ENCODE measurements around the gene RCC2. TPM values are rescaled to one million over a fixed set of nuclear protein-coding genes. Genes with fewer than 3 reads are reported as not detected.

RCC2 gene
- total RNA-seq, 1 experiment from 2014 or later = 473 TPM

- no peak overlapping the region for H3K23ac ChIP-seq (ENCODE audit: insufficient read length, low read depth, low read length)
- no peak overlapping the region for H3K4me2 ChIP-seq (ENCODE audit: insufficient read depth, insufficient read length, low read length)
- no peak overlapping the region for H3K18ac ChIP-seq (ENCODE audit: insufficient read length, low read depth, low read length)
- H3K9me3 ChIP-seq (ENCODE audit: control insufficient read depth, low read depth, low read length) = no peaks in the 10 kb centered on the region
- no peaks in the 10 kb centered on the region for H3K4me1 ChIP-seq (ENCODE audit: insufficient read depth, low read length)
- no peak overlapping the region for H2AFZ ChIP-seq (ENCODE audit: low read length)
- H2BK120ac ChIP-seq (ENCODE audit: low read depth, low read length, poor library complexity, severe bottlenecking) = no peak overlapping the region
- no peak overlapping the region for H4K5ac ChIP-seq (ENCODE audit: insufficient read length, low read depth, low read length)
- H3K9me3 Mint-ChIP-seq = no peaks in the 10 kb centered on the region
- H4K20me1 ChIP-seq (ENCODE audit: control insufficient read depth, insufficient read depth, insufficient read length) = no peaks in the 10 kb centered on the region
- H3K23me2 ChIP-seq (ENCODE audit: insufficient read length, low read depth, low read length, poor library complexity, severe bottlenecking) = no peaks in the 10 kb centered on the region
- no peak overlapping the region for H3K4me3 Mint-ChIP-seq
- WGBS (ENCODE audit: extremely low coverage, insufficient read length, low lambda C conversion rate) = no CpG with 5 or more reads among the region's 15 CpGs
- H3K79me2 ChIP-seq (ENCODE audit: insufficient read depth, low read length) = no peaks in the 10 kb centered on the region
- peaks cover 4% of the 10 kb centered on the region for H3K27me3 Mint-ChIP-seq (ENCODE audit: low read depth)
- H2BK15ac ChIP-seq (ENCODE audit: low read depth, low read length) = no peak overlapping the region
- H2AK5ac ChIP-seq (ENCODE audit: insufficient read length, low read length) = no peak overlapping the region
- H3K14ac ChIP-seq (ENCODE audit: insufficient read depth, low read length) = no peak overlapping the region
- peak; percentile 90 for DNase-seq
- no peak overlapping the region for H4K91ac ChIP-seq (ENCODE audit: insufficient read length, low read depth, low read length)
- peaks cover 42 to 52% of the 10 kb centered on the region in 2 experiments for H3K4me1 Mint-ChIP-seq
- no peak overlapping the region for H2BK20ac ChIP-seq (ENCODE audit: low read depth, low read length, poor library complexity, severe bottlenecking)
- H3T11ph ChIP-seq (ENCODE audit: low read length) = no peak overlapping the region
- no peaks in the 10 kb centered on the region for H3K27me3 ChIP-seq (ENCODE audit: insufficient read depth, low read length)
- no peak overlapping the region for H3K4ac ChIP-seq (ENCODE audit: low read depth, low read length)
- peaks cover 34 to 57% (median 49%) of the 10 kb centered on the region in 3 experiments; a peak in 6 of 7 replicates for H3K36me3 Mint-ChIP-seq (ENCODE audit: insufficient read depth in 1 of 3, low read depth in 3 of 3)
- peak overlapping the region in 1 of 3 experiments; percentile 62; a peak in 2 of 7 replicates for H3K27ac Mint-ChIP-seq
- no peak overlapping the region for H3K56ac ChIP-seq (ENCODE audit: insufficient read length, low read depth, low read length)
- no peak overlapping the region for H3K27ac ChIP-seq (ENCODE audit: insufficient read length, low read depth, low read length)
- peak; percentile 88 for TF ChIP-seq CTCF (conservative IDR thresholded peaks at IDR 0.05)
- H4K8ac ChIP-seq (replicated peaks; ENCODE audit: insufficient read length, low read depth, low read length) = no peak overlapping the region
- H3K79me1 ChIP-seq (ENCODE audit: insufficient read depth, low read depth, low read length, poor library complexity, severe bottlenecking) = peaks cover 3% of the 10 kb centered on the region
- no peak overlapping the region for H3K9ac ChIP-seq (ENCODE audit: extremely low read depth, insufficient read length, low read length)
- H2BK12ac ChIP-seq (ENCODE audit: insufficient read length, low read depth, low read length) = no peak overlapping the region
- no peak overlapping the region for H2BK5ac ChIP-seq (ENCODE audit: insufficient read length, low read length)
Measured at GRCh38 chr1:17405898-17406759, 33.3 kb downstream of the RCC2 start.
